IMR-90 (cell line): ENCODE measurements around the gene STPG1. TPM values are rescaled to one million over a fixed set of nuclear protein-coding genes. Genes with fewer than 3 reads are reported as not detected.
A peak's percentile ranks its signal among the peaks of the same experiment; 100 is the strongest.

Experiments
- ATAC-seq: fragments of 200-7000 bp; cut with Tn5 transposase; 2 replicates; pipeline ENCODE4 v1.9.1; 2020; ENCODE audit warnings: low read depth, mild to moderate bottlenecking, moderate library complexity
- BruUV-seq: library from RNA; stranded (reverse); fragments of 400-500 nt; replicated peaks from 2 replicates; lab custom pipeline; 2021; lab: Mats Ljungman, UMichigan
- CTCF ChIA-PET: fragments of 300-600 bp; formaldehyde crosslinking; extraction: SDS; loops from one replicate; lab custom pipeline; 2021; ENCODE audit warnings: antibody characterized with exemption; lab: Yijun Ruan, JAX
- POLR2A ChIA-PET: fragments of 300-600 bp; sonication (Branson Sonifier 250); formaldehyde crosslinking; loops from one replicate; lab custom pipeline; 2022; ENCODE audit warnings: antibody characterized with exemption; ENCODE audit not compliant: unreplicated experiment; lab: Charles Lee
- DNase-seq: peaks from one replicate; pipeline ENCODE4 v3.0.0; 2013
- H2AFZ ChIP-seq: replicated peaks from 2 replicates; pipeline ENCODE3; 2013; ENCODE audit warnings: low read length, mild to moderate bottlenecking; ENCODE audit not compliant: poor library complexity
- H2AK5ac ChIP-seq: 2 replicates; pipeline ENCODE4 v1.6.1; 2013; ENCODE audit warnings: low read depth, low read length, inconsistent platforms
- H2AK9ac ChIP-seq: replicated peaks from 2 replicates; pipeline ENCODE3; 2013; ENCODE audit warnings: mild to moderate bottlenecking, low read depth, low read length, moderate library complexity; ENCODE audit not compliant: poor library complexity
- H2BK120ac ChIP-seq: 2 replicates; pipeline ENCODE4 v1.6.1; 2013; ENCODE audit warnings: low read depth, low read length, inconsistent platforms
- H2BK15ac ChIP-seq: 3 replicates; pipeline ENCODE4 v1.6.1; 2013; ENCODE audit warnings: low read depth, low read length, inconsistent platforms
- H2BK20ac ChIP-seq: 2 replicates; pipeline ENCODE4 v1.6.1; 2013; ENCODE audit warnings: low read depth, mild to moderate bottlenecking, inconsistent platforms, low read length, moderate library complexity
- H2BK5ac ChIP-seq: 2 replicates; pipeline ENCODE4 v1.6.1; 2013; ENCODE audit warnings: mild to moderate bottlenecking, low read depth, low read length, inconsistent platforms; ENCODE audit not compliant: poor library complexity, severe bottlenecking
- H3K14ac ChIP-seq: replicated peaks from 2 replicates; pipeline ENCODE4 v1.6.1; 2013; ENCODE audit warnings: low read depth, low read length, inconsistent platforms
- H3K18ac ChIP-seq: 2 replicates; pipeline ENCODE4 v1.6.1; 2013; ENCODE audit warnings: low read depth, low read length, control low read depth
- H3K23ac ChIP-seq: 2 replicates; pipeline ENCODE4 v1.6.1; 2013; ENCODE audit warnings: low read depth, low read length, inconsistent platforms
- H3K27ac ChIP-seq: 2 replicates; pipeline ENCODE4 v1.5.1; 2013; ENCODE audit warnings: mild to moderate bottlenecking, control low read depth, low read length; ENCODE audit not compliant: insufficient read depth
- H3K27me3 ChIP-seq: 2 replicates; pipeline ENCODE4 v1.6.1; 2013; ENCODE audit warnings: low read length; ENCODE audit not compliant: control insufficient read depth, insufficient read depth
- H3K36me3 ChIP-seq: 2 replicates; pipeline ENCODE4 v1.6.1; 2013; ENCODE audit warnings: low read length, mixed read lengths; ENCODE audit not compliant: control insufficient read depth, insufficient read depth
- H3K4ac ChIP-seq: 2 replicates; pipeline ENCODE4 v1.6.1; 2013; ENCODE audit warnings: low read depth, low read length, inconsistent platforms
- H3K4me1 ChIP-seq: 2 replicates; pipeline ENCODE4 v1.6.1; 2013; ENCODE audit warnings: low read length, mixed read lengths; ENCODE audit not compliant: control insufficient read depth, insufficient read depth
- H3K4me2 ChIP-seq: 2 replicates; pipeline ENCODE4 v1.6.1; 2013; ENCODE audit warnings: low read depth, mild to moderate bottlenecking, control low read depth, low read length, moderate library complexity
- H3K4me3 ChIP-seq: 2 replicates; pipeline ENCODE4 v1.5.1; 2013; ENCODE audit warnings: low read depth, mild to moderate bottlenecking, control low read depth, low read length, moderate library complexity; ENCODE audit not compliant: insufficient read depth
- H3K56ac ChIP-seq: 2 replicates; pipeline ENCODE4 v1.6.1; 2013; ENCODE audit warnings: low read length, inconsistent platforms; ENCODE audit not compliant: insufficient read depth; ENCODE audit errors: extremely low read depth
- H3K79me1 ChIP-seq, 2 experiments: 2 replicates each; pipeline ENCODE4 v1.6.1; 2013; ENCODE audit warnings: low read length in 2 of 2, inconsistent platforms in 1 of 2, low read depth in 1 of 2
- H3K9ac ChIP-seq: 2 replicates; pipeline ENCODE4 v1.6.1; 2013; ENCODE audit warnings: low read depth, low read length, control low read depth
- H3K9me1 ChIP-seq: 2 replicates; pipeline ENCODE4 v1.6.1; 2013; ENCODE audit warnings: low read length, inconsistent platforms; ENCODE audit not compliant: insufficient read depth
- H3K9me3 ChIP-seq: 2 replicates; pipeline ENCODE4 v1.6.1; 2013; ENCODE audit warnings: low read length; ENCODE audit not compliant: control insufficient read depth, insufficient read depth
- H4K20me1 ChIP-seq: 2 replicates; pipeline ENCODE4 v1.6.1; 2013; ENCODE audit warnings: low read length, inconsistent platforms; ENCODE audit not compliant: insufficient read depth
- H4K5ac ChIP-seq: 2 replicates; pipeline ENCODE4 v1.6.1; 2013; ENCODE audit warnings: mild to moderate bottlenecking, low read depth, low read length, control low read depth
- H4K8ac ChIP-seq, 2 experiments: 2 replicates each; pipeline ENCODE4 v1.6.1; 2013; ENCODE audit warnings: low read depth in 2 of 2, low read length in 2 of 2, control low read depth in 1 of 2, inconsistent platforms in 1 of 2
- H4K91ac ChIP-seq: 2 replicates; pipeline ENCODE4 v1.6.1; 2013; ENCODE audit warnings: low read depth, low read length, inconsistent platforms; ENCODE audit not compliant: insufficient read depth
- CEBPB ChIP-seq: IDR thresholded peaks from 2 replicates; pipeline ENCODE4 v1.6.1; 2012; ENCODE audit warnings: low read depth, low read length, improper control_type of control experiment
- MAFK ChIP-seq: IDR thresholded peaks from 2 replicates; pipeline ENCODE4 v1.6.1; 2012; ENCODE audit warnings: low read depth, low read length, improper control_type of control experiment
- MAZ ChIP-seq: IDR thresholded peaks from 2 replicates; pipeline ENCODE4 v1.6.1; 2012; ENCODE audit warnings: low read depth, mild to moderate bottlenecking, low read length, improper control_type of control experiment, moderate library complexity, borderline replicate concordance
- NFE2L2 ChIP-seq: fragments of 150-350 bp; IDR thresholded peaks from 2 replicates; pipeline ENCODE4 v1.6.1; 2016; ENCODE audit warnings: low read depth, mild to moderate bottlenecking, low read length
- RAD21 ChIP-seq: IDR thresholded peaks from 2 replicates; pipeline ENCODE4 v1.6.1; 2012; ENCODE audit warnings: low read length, improper control_type of control experiment
- RFX5 ChIP-seq: IDR thresholded peaks from 2 replicates; pipeline ENCODE4 v1.8.0; 2012; ENCODE audit warnings: low read depth, mild to moderate bottlenecking, low read length, moderate library complexity
- WGBS, 2 experiments: methylation state at CpG; one replicate each; pipeline versions ENCODE4 v1.1.5 to v1.1.7; 2013; ENCODE audit warnings: missing lambda C conversion rate in 2 of 2; ENCODE audit not compliant: insufficient read length in 1 of 2; ENCODE audit errors: extremely low coverage in 2 of 2; 5-methylcytosine and 5-hydroxymethylcytosine counted together
- dilution Hi-C: fragments of 300-500 bp; cut with HindIII; formaldehyde crosslinking; loops from one replicate; pipeline ENCODE4 v1.14.3; 2018; ENCODE audit warnings: low sequenced_read_pairs; ENCODE audit not compliant: unreplicated experiment
- in situ Hi-C: fragments of 300-500 bp; cut with MboI; formaldehyde crosslinking; loops from 3 replicates; pipeline ENCODE4 v1.14.3; 2019; ENCODE audit warnings: low sequenced_read_pairs, inconsistent platforms, mixed read lengths
- intact Hi-C: fragments of 100-400 bp; cut with micrococcal nuclease; formaldehyde crosslinking; loops from 2 replicates; pipeline ENCODE4 v1.10.0; 2022
- polyA plus RNA-seq, 3 experiments: library from polyadenylated mRNA; depleted of rRNA; stranded (reverse); fragments of >200 nt; gene quantifications; 2 replicates each; pipeline ENCODE4 v1.2.3, GENCODE V29; 2012; ENCODE audit warnings: low replicate concordance in 1 of 3
- total RNA-seq: library from RNA; depleted of rRNA; stranded (reverse); fragments of >200 nt; gene quantifications from 2 replicates; pipeline ENCODE4 v1.2.3, GENCODE V29; 2012
- TF ChIP-seq, protein P1 (sequence below): fragments of 150-350 bp; IDR thresholded peaks from 2 replicates; pipeline ENCODE4 v1.6.1; 2017; ENCODE audit warnings: mild to moderate bottlenecking, antibody characterized with exemption, low read length, low read depth
- TF ChIP-seq, protein P2 (sequence below): conservative IDR thresholded peaks from 2 replicates; pipeline ENCODE4 v1.5.1; 2012; ENCODE audit warnings: mild to moderate bottlenecking, low read depth, low read length, improper control_type of control experiment
- TF ChIP-seq, protein P3 (sequence below): fragments of 150-350 bp; IDR thresholded peaks from 2 replicates; pipeline ENCODE4 v1.6.1; 2016; ENCODE audit warnings: low read depth, mild to moderate bottlenecking, low read length, moderate library complexity, borderline replicate concordance

Gene STPG1
- total and polyA plus RNA-seq, 2 of the 4 experiments (the other 2 are of a cell fraction): 3.0 to 6.5 TPM

DNA sequence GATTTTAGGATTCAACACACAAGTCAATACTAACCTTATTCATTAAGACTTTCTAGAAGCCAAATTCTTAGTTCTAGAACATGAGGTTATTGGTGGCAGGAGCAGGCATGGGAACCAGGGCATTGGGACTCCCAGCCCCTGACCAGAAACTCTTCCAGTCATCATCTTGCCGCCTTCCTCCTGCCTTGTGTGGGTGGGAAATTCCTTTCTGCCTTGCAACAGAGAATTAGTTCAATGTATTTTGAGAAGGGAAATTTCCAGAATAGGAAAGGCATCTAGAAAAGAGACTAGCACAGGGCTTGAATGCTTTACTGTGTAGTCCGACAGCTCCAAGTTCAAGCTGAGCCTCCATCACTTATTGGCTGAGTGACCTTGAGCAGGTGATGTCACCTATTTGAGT, 85.7 kb downstream of the STPG1 start:
- Histone ChIP-seq H3K56ac (no peak overlapping the region), H2BK15ac (no peak overlapping the region), H3K27ac (no peak overlapping the region), H3K4me3 (no peak overlapping the region), H2BK20ac (peak overlapping the region; percentile 31; the same call in 1 of the 2 replicates), H4K20me1 (no peaks in the 10 kb centered on the region), H2BK5ac (no peak overlapping the region), H2AFZ (no peak overlapping the region), H3K4me2 (no peak overlapping the region; the same call in 1 of the 2 replicates), H3K9me1 (peaks cover 14% of the 10 kb centered on the region), H4K8ac (no peak overlapping the region; a peak in 1 of 4 replicates), H4K5ac (no peak overlapping the region), H3K14ac (no peak overlapping the region; the same call in 1 of the 2 replicates), H3K18ac (peak overlapping the region; percentile 46; the same call in 1 of the 2 replicates), H2AK9ac (no peak overlapping the region), H3K9me3 (no peaks in the 10 kb centered on the region), H3K36me3 (no peaks in the 10 kb centered on the region), H3K4ac (peak overlapping the region; percentile 50; the same call in 1 of the 2 replicates), H3K9ac (no peak overlapping the region), H3K4me1 (peaks cover 17% of the 10 kb centered on the region), H3K79me1 (no peaks in the 10 kb centered on the region), H3K23ac (no peak overlapping the region), H2BK120ac (no peak overlapping the region; the same call in 1 of the 2 replicates), H2AK5ac (peak overlapping the region; percentile 13; the same call in 1 of the 2 replicates), H3K27me3 (peaks cover 34% of the 10 kb centered on the region), H4K91ac (no peak overlapping the region)
- intact Hi-C loops (no loop called here), in situ Hi-C loops (no loop called here), dilution Hi-C loops (no loop called here)
- BruUV-seq: no TSS peak
- ChIA-PET POLR2A (no interaction called here), CTCF (no interaction called here)
- DNase-seq (peak; percentile 44), ATAC-seq (no peak)
- TF ChIP-seq, protein P1, sequence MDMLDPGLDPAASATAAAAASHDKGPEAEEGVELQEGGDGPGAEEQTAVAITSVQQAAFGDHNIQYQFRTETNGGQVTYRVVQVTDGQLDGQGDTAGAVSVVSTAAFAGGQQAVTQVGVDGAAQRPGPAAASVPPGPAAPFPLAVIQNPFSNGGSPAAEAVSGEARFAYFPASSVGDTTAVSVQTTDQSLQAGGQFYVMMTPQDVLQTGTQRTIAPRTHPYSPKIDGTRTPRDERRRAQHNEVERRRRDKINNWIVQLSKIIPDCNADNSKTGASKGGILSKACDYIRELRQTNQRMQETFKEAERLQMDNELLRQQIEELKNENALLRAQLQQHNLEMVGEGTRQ: no peak
- TF ChIP-seq MAFK: no peak
- TF ChIP-seq, protein P2, sequence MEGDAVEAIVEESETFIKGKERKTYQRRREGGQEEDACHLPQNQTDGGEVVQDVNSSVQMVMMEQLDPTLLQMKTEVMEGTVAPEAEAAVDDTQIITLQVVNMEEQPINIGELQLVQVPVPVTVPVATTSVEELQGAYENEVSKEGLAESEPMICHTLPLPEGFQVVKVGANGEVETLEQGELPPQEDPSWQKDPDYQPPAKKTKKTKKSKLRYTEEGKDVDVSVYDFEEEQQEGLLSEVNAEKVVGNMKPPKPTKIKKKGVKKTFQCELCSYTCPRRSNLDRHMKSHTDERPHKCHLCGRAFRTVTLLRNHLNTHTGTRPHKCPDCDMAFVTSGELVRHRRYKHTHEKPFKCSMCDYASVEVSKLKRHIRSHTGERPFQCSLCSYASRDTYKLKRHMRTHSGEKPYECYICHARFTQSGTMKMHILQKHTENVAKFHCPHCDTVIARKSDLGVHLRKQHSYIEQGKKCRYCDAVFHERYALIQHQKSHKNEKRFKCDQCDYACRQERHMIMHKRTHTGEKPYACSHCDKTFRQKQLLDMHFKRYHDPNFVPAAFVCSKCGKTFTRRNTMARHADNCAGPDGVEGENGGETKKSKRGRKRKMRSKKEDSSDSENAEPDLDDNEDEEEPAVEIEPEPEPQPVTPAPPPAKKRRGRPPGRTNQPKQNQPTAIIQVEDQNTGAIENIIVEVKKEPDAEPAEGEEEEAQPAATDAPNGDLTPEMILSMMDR: no peak
- TF ChIP-seq, protein P3, sequence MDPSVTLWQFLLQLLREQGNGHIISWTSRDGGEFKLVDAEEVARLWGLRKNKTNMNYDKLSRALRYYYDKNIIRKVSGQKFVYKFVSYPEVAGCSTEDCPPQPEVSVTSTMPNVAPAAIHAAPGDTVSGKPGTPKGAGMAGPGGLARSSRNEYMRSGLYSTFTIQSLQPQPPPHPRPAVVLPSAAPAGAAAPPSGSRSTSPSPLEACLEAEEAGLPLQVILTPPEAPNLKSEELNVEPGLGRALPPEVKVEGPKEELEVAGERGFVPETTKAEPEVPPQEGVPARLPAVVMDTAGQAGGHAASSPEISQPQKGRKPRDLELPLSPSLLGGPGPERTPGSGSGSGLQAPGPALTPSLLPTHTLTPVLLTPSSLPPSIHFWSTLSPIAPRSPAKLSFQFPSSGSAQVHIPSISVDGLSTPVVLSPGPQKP: no peak
- peak; percentile 43; the same call in 1 of the 2 replicates for TF ChIP-seq CEBPB
- TF ChIP-seq RFX5: no peak
- no peak for TF ChIP-seq RAD21
- TF ChIP-seq NFE2L2: no peak
- TF ChIP-seq MAZ: no peak
- WGBS, 2 experiments: no CpG with 5 or more reads among the region's 2 CpGs
